Hepatocyte (in vitro differentiated cells): ENCODE measurements around the gene TMEM117.

Experiments
- CTCF ChIP-seq: fragments of 200-600 bp; sonication (generic); IDR thresholded peaks from 2 replicates; pipeline ENCODE4 v1.5.1; 2016; ENCODE audit warnings: antibody characterized with exemption, mild to moderate bottlenecking; ENCODE audit not compliant: poor library complexity
- EZH2 ChIP-seq: fragments of 200-600 bp; sonication (generic); IDR thresholded peaks from 2 replicates; pipeline ENCODE4 v1.6.1; 2016; ENCODE audit warnings: antibody characterized with exemption, mild to moderate bottlenecking, borderline replicate concordance
- EZH2phosphoT487 ChIP-seq: fragments of 200-600 bp; sonication (generic); IDR thresholded peaks from one replicate; pipeline ENCODE4 v1.6.1; 2018; ENCODE audit warnings: antibody characterized with exemption, mild to moderate bottlenecking, low read depth, moderate library complexity; ENCODE audit not compliant: unreplicated experiment, severe bottlenecking

GRCh38 chr12:43935581-43935980 is 99.7 kb downstream of the TMEM117 start:
- no peak for TF ChIP-seq EZH2
- TF ChIP-seq CTCF, result no peak
- TF ChIP-seq EZH2phosphoT487, result no peak
